HG02588 (cell line): Measurements from ENCODE around the gene JMJD1C.
A peak's percentile ranks its signal among the peaks of the same experiment; 100 is the strongest.

Experiments
- ATAC-seq: cut with Tn5 transposase; IDR thresholded peaks from one replicate; pipeline ENCODE4 v1.9.1; 2021; ENCODE audit warnings: mild to moderate bottlenecking, moderate library complexity; ENCODE audit not compliant: unreplicated experiment

Gene JMJD1C

DNA sequence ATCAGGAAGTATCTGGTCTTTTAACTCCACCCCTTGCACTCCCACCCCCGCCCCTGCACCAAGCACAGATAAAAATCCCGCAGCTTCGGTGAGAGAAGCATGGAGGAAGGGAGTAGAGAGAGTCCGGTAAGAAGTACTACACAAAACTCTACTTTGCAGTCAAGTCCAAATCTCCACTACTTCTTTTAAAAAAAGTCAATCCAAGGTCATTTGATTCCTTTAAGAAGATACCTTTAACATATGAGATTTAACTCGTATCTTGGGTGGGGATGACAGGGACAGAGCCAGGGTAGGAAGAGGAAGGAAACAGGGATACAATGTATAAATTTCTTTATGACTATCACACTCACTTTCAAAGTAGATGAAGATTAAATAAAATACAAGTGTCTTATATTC lies 200.6 kb downstream of the JMJD1C start:
- ATAC-seq = no peak

DNA sequence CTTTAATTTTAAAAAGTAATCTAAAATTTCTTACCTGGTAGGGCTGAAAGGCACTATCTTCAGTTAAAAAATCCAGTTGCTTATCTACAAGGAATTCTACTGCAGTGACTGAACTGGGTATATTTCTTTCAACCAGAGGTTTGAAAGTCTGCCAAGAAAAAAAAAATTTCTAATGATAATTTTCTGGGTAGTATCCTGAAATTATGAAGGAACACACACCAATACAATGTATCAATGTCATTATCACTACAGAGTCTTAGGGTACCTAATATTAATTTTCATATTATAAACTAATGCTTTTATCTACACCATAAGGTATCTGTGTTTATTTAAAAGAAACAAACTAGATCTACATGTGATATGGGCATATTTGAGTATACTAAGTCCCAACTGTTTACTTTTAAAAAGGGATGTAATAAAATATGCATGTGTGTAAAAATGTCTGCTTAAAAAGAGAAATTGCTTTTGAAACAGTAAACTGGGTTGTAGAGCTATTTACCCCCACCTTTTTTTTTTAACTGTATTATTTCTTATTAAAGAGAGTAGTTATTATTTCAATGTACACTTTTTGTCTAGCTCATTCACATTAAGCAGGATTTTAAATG lies 201.1 kb downstream of the JMJD1C start:
- no peak for ATAC-seq

DNA sequence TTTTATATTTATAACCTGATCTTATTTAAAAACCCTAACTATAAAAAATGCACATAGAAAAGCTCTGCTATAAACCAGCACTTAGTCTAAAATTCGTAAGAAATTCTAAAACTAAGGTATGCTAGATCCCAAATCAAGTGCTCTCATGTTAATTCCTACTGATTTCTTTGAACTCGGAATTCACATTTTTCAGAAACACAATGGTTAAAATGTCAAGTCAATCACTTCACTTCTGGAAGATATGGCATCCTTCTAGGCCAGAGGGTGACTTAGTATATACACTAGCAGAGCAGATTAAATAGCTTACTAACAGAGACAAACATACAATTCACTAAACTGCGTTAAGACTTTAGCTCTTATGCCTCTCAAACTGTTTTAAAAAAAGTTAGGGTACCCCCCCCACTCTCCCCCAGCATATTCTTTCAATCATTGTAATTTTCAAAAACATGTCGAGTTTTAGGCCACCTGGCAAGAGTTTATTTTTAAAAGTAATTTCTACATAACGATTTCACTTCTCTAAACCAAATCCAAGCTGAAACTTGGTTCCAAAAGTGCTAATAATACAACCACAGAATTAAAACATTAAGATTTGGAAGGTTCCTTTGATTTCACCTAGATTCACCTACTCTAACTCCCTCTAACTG lies 203.2 kb downstream of the JMJD1C start:
- no peak for ATAC-seq

DNA sequence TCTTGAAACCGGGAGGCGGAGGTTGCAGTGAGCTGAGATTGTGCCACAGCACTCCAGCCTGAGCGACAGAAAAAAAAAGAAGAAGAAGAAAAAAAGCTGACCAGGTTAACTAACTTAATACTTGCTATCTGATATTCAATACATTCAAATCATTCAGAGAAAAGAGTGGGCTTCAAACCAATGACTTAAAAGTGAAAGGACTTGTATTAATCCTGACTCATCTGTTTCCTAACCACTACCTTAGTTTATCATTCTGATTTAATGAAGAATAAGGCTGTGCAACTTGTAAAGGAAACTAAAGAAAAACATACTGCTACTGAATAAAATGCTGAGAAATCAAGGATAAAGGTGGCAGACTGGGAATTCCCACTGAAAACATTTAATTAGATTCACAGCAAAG lies 204.3 kb downstream of the JMJD1C start:
- no peak for ATAC-seq

DNA sequence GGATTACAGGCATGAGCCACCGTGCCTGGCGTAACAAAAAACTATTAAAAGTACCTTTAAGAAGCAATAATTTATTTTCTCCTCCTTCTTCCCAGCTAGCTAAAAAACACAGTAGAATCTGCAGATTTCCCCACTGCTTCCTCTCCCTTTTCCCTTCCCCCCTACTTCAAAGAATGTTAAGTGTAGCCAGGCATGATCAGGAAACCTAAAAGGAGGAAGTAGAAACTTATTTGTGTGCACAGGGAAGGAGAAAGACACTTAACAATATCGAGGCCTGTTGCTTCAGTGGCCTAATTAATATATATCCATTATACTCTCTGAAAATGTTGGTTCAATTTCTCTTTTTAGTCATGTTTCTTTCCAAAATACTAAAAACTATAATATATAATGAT lies 204.9 kb downstream of the JMJD1C start:
- ATAC-seq = no peak

DNA sequence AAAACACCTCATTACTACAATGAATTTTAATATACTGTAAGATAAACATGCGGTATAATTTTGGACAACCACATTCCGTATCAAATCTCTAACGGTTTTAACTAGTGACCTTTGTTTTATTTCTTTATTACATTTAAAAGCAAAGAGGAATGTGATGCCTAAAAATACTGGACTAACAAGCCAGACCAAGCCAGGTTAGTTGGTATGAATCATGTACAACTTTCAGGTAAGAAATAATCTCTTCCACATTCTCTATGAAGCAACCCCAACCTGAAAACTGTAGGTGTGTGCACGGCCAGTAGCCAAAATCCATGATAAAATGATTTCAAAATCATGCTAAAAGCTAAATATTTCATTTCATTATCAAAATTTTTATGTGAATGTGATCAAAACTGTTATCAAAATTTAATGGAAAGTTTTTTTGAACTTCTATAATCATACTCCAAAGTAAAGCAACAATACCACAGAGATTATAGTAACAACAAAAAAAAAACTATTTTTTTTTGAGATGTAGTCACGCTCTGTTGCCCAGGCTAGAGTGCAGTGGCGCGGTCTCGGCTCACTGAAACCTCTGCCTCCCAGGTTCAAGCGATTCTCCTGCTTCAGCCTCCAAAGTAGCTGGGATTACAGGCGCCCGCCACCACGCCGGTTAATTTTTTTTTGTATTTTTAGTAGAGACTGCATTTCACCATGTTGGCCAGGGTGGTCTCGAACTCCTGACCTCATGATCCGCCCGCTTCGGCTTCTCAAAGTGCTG lies 205.5 kb downstream of the JMJD1C start:
- ATAC-seq = no peak

DNA sequence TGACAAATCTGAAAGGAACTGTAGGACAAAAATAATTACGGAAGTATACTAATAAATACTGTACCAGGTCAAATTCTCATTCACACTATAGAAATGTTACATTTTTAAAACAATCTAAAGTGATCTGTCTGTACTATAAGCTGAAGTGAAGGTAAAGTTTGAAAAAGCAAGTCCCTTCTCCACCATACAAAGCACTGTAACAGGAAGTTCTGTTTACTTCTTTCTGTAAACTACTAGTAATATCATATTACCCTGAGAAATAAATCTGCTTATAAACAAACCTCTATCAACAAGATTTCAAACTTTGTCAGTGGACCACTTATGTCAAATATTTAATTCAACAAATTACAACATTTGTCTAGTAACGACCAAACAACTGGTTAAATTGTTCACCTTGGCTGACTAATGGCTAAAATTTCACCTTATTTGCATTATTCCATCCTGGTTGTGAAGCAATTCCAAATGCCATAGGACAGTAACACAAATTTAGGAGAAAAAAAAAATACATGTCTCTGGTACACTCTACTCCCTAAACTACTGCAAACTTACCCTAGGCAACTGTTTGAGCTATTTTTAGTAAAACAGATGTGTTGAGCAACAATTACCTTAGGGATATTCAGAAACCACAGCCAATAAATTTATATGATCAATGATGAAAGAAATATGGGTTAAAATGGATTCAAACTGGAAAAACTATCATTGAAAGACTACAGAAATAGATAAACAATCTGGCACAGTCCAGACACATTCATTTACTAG lies 206.7 kb downstream of the JMJD1C start:
- ATAC-seq = no peak

DNA sequence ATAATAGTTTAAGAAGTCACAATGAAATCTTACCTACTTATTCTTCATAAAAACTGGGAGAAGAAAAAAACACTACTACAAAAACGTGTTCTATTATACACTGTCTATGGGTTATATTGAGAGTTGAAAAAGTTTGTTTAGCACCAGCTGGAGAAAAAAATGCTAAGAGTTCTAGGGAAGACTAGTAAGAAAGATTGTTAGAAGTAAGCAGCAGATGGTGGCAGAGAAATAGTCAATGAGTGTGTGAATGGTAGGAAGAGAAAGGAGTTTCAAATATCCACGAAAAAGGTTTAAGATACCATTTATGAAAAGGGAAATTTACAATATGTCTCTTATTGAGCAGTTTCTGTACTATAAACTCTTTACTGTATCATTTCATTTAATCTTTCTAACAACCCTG lies 208.0 kb downstream of the JMJD1C start:
- ATAC-seq = no peak

DNA sequence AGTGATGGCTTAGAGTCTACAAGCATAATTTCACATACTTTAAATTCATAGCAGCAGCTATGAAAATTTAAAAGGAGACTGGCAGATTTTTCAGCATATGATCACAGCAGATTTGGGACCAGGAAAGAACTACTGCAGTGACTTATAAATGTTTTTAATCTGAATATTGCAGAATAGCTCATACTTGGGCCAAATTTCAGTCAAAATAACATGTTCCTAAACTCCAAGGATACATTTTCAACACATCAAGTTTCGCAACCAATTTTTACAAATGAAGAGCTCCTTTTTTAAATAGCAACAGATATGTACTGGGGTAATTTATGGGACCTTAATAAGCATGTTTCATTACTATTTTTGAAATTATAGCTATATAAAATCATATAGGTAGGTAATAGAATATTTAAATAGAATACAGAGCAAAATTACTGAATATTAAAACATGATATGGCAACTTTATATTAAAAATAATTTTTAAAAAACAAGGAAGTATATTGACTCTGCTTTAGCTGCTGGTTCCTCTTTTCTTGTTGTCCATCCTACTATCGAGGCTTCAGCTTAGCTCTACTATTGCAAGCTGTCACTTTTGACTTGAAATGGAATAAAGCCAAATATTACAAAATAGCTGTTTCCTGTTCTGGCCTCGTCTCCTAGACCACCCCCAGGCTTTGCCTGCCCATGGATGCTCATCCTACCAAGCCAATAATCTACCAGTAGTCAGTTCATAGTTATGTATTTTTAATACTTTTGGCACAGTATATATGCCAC lies 209.6 kb downstream of the JMJD1C start:
- no peak for ATAC-seq

DNA sequence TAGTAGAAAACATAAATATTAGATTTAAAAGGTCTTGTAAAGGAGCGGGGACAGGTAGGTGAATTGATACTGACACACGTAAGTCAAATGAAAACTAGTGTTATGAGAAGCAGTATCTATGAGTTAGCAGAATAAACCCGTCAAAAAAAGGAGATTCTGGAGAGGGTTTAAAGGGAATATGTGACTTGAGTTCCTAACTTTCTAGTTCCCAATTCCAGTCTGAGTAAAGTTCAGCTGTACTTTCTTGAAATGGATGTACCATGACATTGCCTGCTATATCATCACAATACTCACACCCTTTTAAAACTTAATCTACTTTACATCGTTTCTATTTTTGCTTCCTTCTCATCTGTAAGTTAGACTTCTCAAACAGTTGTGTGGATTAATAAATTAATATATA lies 210.5 kb downstream of the JMJD1C start:
- no peak for ATAC-seq

DNA sequence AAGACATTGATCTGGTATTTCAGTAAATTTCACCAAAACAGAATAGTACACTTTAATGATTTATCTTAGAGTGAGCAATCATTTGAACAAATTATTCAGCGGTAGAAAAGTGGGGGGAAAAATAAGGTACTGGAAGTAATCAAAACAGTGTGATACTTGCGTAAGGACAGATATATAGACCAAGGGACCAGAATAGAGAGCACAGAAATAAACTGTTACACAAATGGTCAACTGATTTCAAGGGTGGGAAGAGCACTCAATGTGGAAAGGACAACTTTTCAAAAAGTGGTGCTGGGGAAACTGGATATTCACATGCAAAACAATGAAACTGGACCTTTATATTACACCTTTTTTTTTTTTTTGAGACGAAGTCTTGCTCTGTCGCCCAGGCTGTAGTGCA lies 212.7 kb downstream of the JMJD1C start:
- ATAC-seq = no peak

DNA sequence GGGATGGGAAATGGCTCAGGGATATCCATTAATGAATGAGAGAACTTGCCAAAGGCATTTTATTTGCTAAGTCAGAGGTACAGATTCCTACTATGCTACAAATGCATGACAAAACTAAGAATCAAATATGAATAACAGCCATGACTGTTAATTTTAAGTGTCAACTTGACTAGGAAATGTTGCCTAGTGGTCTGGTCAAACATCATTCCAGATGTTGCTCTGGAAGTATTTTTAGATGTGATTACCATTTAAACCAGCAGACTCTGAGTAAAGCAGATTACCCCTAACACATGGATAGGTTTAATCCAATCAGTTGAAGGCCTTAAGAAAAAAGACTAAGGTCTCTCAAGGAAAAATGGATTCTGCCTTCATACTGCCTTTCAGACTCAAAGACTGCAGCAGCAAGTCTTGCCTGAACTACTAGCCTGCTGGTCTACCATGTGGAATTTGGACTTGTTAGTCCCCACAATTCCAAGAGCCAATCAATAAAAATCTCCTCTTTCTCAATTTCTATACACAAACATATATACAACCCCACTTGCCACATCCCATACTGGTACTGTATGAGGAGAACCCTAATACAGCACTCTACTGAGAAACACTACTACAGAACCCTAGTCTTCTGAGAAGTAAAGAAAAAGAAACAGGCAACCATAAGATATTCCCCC lies 213.5 kb downstream of the JMJD1C start:
- no peak for ATAC-seq

DNA sequence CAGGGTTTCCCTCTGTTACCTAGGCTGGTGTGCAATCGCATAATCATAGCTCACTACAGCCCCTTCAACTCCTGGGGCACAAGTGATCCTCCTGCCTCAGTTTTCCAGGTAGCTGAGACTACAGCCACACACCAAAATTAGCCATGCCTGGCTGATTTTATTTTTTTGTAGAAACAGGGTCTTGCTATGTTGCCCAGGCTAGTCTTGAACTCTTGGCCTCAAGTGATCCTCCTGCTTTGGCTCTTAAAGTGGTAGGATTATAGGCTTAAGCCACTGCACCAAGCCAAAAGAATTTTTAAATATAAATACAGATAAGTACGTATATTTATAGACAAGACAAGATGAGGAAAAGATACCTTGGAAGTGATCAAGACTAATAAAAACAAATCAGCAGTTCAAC lies 215.7 kb downstream of the JMJD1C start:
- ATAC-seq = no peak

DNA sequence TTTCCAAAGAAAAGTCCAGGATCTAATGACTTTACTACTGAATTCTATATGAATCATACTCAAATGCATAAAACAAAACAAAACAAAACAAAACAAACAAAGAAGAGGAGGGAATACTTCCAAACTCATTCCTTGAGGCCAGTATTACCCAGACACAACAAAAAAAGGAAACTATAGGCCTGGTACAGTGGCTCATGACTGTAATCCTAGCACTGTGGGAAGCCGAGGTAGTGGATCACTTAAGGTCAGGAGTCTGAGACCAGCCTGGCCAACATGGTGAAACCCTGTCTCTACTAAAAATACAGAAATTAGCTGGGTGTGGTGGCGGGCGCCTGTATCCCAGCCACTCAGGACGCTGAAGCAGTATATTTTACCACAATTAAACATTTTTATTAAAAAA lies 218.0 kb downstream of the JMJD1C start:
- ATAC-seq = no peak

DNA sequence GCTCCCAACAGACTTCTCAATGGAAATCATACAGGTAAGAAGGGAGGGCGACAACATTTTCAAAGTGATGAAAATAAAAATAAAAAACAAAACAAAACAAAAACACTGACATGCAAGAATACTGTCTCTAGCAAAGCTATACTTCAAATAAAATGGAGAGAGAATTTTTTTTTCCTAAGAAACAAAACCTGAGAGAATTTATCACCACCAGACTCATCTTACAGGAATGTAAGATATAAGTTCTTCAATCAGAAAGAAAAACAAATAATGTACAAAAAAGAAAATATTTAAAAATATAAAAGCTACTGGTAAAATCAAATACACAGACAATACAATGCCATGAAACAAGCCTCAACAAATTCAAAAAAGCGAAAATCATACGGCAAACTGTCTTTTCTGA lies 219.4 kb downstream of the JMJD1C start:
- no peak for ATAC-seq

DNA sequence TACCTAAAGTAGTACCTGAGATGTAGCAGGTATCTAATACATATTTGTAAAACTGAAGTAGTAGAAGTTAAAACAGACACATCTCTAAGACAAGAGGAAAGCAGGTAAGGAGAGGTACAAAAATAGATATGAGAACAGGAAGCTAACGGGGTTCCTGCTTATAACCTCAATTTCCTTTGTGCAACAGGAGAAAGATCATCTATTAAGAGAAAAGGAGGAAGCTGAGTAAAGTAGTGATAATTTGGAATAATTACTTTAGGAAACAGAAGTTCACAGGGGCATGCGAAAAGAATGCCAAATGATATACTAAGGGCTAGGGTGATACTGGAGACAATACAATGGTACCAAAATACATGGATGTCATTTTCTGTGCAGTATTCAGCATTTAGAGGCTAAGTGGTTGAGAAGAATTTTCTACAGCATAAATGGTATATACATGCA lies 223.9 kb downstream of the JMJD1C start:
- peak; percentile 22 for ATAC-seq

DNA sequence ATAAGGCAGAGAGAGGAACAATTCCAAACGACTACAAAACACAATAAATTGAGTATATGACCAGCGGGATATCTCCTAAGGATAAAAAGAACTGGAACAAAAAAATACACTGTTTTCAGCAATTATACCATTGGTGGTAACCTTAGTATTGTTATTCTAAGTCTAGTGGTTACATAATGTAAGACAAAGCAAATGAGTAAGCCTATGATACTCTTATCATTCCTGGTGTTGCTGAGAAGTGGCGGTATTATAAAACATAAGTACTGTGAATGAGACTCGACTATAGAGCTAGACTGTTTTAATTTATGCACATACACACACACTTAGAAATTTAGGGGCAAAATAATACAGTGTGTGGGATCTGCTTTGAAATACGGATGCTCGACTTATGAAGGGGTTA lies 225.0 kb downstream of the JMJD1C start:
- ATAC-seq = no peak

DNA sequence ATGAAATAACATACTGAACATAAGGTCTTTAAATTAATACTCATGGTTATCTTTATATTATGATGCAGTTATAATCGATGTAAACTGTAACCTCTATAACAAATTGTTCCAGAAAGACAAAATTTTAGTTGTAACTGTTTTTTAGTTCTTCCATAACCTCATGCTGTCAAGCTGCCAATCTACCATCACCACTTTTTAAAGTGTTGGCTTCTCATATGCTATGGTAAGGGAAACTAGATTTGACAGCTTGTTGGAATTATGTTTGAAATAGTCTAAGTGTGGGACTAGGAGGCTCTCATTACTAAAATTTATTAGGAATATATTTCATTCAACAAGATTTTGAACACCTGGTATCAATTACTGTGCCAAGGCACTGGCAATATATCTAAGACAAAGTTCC lies 227.3 kb downstream of the JMJD1C start:
- ATAC-seq = no peak

DNA sequence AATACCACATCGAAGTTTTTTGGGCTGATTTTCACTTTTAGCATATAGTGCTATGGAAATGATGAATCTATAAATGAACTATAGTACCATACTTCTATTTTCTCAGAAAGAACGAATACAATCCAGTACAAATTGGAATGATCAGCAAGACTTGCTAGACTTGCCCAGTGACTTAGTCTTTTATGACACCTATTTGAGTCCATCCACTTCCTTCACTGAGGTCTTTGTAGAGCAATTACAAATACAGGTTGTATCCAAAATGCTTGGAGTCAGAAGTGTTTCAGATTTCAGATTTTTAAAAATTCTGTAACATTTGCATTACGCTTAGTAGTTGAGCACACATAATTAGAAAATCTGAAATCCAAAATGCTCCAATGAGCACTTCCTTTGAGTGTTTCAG lies 228.4 kb downstream of the JMJD1C start:
- no peak for ATAC-seq
